ENCODE results near the gene CTRB2.

- no peak for TF ChIP-seq CTCF (IDR thresholded peaks at IDR 0.05; ENCODE audit: low read depth, low read length, missing input control)
- TF ChIP-seq, protein P1, sequence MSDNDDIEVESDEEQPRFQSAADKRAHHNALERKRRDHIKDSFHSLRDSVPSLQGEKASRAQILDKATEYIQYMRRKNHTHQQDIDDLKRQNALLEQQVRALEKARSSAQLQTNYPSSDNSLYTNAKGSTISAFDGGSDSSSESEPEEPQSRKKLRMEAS (IDR thresholded peaks at IDR 0.05) = no peak
Measured at GRCh38 chr16:75243667-75244224, 36.8 kb upstream of the CTRB2 start.

Measured in liver (tissue), 2 donors.